Measurements from ENCODE around the gene TTC7B. TPM values are rescaled to one million over a fixed set of nuclear protein-coding genes. Genes with fewer than 3 reads are reported as not detected.

The TTC7B gene
- polyA plus RNA-seq, 1 donor from 2014 or later, result 19.9 TPM

DNA sequence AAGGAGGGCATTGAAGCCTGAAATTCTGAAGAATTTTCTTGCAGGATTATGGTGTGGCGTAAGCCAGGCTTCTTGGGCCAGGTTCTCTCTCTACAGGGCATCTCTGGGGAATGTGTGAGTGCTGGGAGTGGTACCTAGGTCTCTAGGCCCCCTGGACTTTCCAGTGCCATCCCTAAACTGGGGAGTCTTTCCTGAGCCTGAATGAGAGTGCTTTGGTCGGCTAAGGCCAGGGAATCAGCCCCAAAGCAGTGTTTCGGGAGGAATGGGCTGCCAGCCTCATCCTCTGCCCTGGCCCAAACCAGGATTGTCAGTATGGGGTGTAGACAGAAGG lies 325.5 kb downstream of the TTC7B start:
- Histone ChIP-seq H3K9me2 (ENCODE audit: insufficient read depth, low read length) (no peaks in the 10 kb centered on the region), H3K4me2 (ENCODE audit: low read length) (no peak overlapping the region), H3K27me3 (ENCODE audit: insufficient read depth, low read depth, low read length) (no peaks in the 10 kb centered on the region), H4K20me1 (ENCODE audit: insufficient read depth) (no peaks in the 10 kb centered on the region), H3K27ac (ENCODE audit: low read length) (no peak overlapping the region), H3K9me3 (ENCODE audit: low read length) (no peaks in the 10 kb centered on the region), H2AFZ (ENCODE audit: low read depth, low read length) (no peak overlapping the region), H3F3A (ENCODE audit: insufficient read depth, low read length, poor library complexity, severe bottlenecking) (no peaks in the 10 kb centered on the region), H3K79me2 (replicated peaks; ENCODE audit: insufficient read depth, low read length) (no peaks in the 10 kb centered on the region), H3K9ac (ENCODE audit: low read length) (no peak overlapping the region), H3K4me3 (ENCODE audit: low read length) (no peak overlapping the region), H3K36me3 (ENCODE audit: insufficient read depth, low read length) (no peaks in the 10 kb centered on the region)
- no peak for TF ChIP-seq EP300 (conservative IDR thresholded peaks at IDR 0.05; ENCODE audit: poor library complexity, severe bottlenecking)
- TF ChIP-seq POLR2AphosphoS5 (IDR thresholded peaks at IDR 0.05), result no peak
- TF ChIP-seq TAF1 (IDR thresholded peaks at IDR 0.05; ENCODE audit: low read depth), result no peak
- TF ChIP-seq SMC3 (conservative IDR thresholded peaks at IDR 0.05; ENCODE audit: poor library complexity), result no peak
- no peak for TF ChIP-seq RAD21 (conservative IDR thresholded peaks at IDR 0.05)
- no peak for TF ChIP-seq CTCF (IDR thresholded peaks at IDR 0.05; ENCODE audit: poor library complexity, severe bottlenecking)
- no peak for TF ChIP-seq REST (IDR thresholded peaks at IDR 0.05; ENCODE audit: borderline replicate concordance)
- TF ChIP-seq EZH2 (IDR thresholded peaks at IDR 0.05; ENCODE audit: borderline replicate concordance, insufficient read depth, low read length, poor library complexity, severe bottlenecking), result no peak
- no peak for TF ChIP-seq MXI1 (conservative IDR thresholded peaks at IDR 0.05; ENCODE audit: poor library complexity, severe bottlenecking)

DNA sequence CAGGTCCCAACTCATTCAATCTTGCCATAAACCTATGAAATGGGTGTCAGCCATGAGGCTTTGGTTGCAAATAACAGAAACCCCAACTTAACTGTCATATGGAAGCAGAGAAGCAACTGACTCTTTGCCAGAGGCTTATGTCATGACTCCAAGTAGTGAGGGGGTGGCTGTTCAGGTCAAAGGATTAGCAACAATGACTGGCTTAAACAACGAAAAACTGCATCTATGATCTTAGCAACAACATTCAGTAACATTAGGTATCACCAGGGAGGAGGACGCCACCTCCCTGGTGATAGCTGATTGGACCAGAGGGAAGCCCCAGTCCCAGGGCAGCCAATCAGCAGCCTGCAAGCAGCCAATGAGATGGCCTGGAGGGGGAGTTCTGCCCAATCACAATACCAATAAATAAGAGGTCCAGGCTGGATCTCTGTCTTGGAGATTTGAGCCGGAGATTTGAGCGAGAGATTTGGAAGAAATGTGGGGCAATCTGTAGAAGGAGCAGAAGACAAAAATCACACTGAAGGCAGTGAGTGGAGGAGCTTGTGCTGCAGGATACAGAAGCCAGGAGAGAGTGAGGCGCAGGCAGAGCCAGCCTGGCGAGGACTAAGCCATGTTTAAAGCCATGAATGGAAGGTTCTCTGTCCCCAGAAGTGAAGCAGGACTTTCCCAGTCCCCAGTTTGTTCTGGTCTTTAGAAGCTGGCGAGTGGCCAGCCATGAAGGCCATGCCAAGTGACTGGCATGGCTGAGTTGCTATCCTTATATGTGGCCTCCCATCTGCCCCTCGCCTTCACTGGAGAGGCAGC lies 326.1 kb downstream of the TTC7B start:
- Histone ChIP-seq H4K20me1 (ENCODE audit: insufficient read depth) (no peaks in the 10 kb centered on the region), H3K9me3 (ENCODE audit: low read length) (no peaks in the 10 kb centered on the region), H3K9ac (ENCODE audit: low read length) (no peak overlapping the region), H2AFZ (ENCODE audit: low read depth, low read length) (no peak overlapping the region), H3K79me2 (replicated peaks; ENCODE audit: insufficient read depth, low read length) (no peaks in the 10 kb centered on the region), H3F3A (ENCODE audit: insufficient read depth, low read length, poor library complexity, severe bottlenecking) (no peaks in the 10 kb centered on the region), H3K27ac (ENCODE audit: low read length) (no peak overlapping the region), H3K4me2 (ENCODE audit: low read length) (no peak overlapping the region), H3K27me3 (ENCODE audit: insufficient read depth, low read depth, low read length) (no peaks in the 10 kb centered on the region), H3K4me3 (ENCODE audit: low read length) (no peak overlapping the region), H3K9me2 (ENCODE audit: insufficient read depth, low read length) (no peaks in the 10 kb centered on the region), H3K36me3 (ENCODE audit: insufficient read depth, low read length) (no peaks in the 10 kb centered on the region)
- TF ChIP-seq EZH2 (IDR thresholded peaks at IDR 0.05; ENCODE audit: borderline replicate concordance, insufficient read depth, low read length, poor library complexity, severe bottlenecking) (no peak), TAF1 (IDR thresholded peaks at IDR 0.05; ENCODE audit: low read depth) (no peak), CTCF (IDR thresholded peaks at IDR 0.05; ENCODE audit: poor library complexity, severe bottlenecking) (no peak), EP300 (conservative IDR thresholded peaks at IDR 0.05; ENCODE audit: poor library complexity, severe bottlenecking) (no peak), SMC3 (conservative IDR thresholded peaks at IDR 0.05; ENCODE audit: poor library complexity) (no peak), REST (IDR thresholded peaks at IDR 0.05; ENCODE audit: borderline replicate concordance) (no peak), RAD21 (conservative IDR thresholded peaks at IDR 0.05) (no peak), POLR2AphosphoS5 (IDR thresholded peaks at IDR 0.05) (no peak), MXI1 (conservative IDR thresholded peaks at IDR 0.05; ENCODE audit: poor library complexity, severe bottlenecking) (no peak)
